Spleen (tissue), 11 donors: ENCODE measurements around the gene CAMLG. TPM values are rescaled to one million over a fixed set of nuclear protein-coding genes. Genes with fewer than 3 reads are reported as not detected.

Source experiments
- DNase-seq: peaks from one replicate; pipeline ENCODE4 v3.0.0-alpha.2; 2020
- H3K27ac ChIP-seq, 8 donors: fragments of 200-600 bp; sonication (generic) in 7 of 8; 1 replicate in 4 of 8; 2 replicates in 4 of 8; pipeline versions ENCODE4 v1.5.0 to v1.8.0; 2016 to 2021; ENCODE audit warnings: inconsistent platforms in 4 of 8, mild to moderate bottlenecking in 4 of 8, moderate library complexity in 1 of 8
- H3K27me3 ChIP-seq, 7 donors: fragments of 200-600 bp; sonication (generic) in 6 of 7; replicated peaks in 1 of 7; 1 replicate in 4 of 7; 2 replicates in 3 of 7; pipeline versions ENCODE4 v1.5.0 to v1.8.0; 2016 to 2021; ENCODE audit warnings: inconsistent platforms in 3 of 7, mild to moderate bottlenecking in 1 of 7
- H3K36me3 ChIP-seq, 6 donors: fragments of 200-600 bp; sonication (generic) in 5 of 6; 1 replicate in 4 of 6; 2 replicates in 2 of 6; pipeline versions ENCODE4 v1.5.0 to v1.8.0; 2016 to 2021; ENCODE audit warnings: inconsistent platforms in 2 of 6
- H3K4me1 ChIP-seq, 6 donors: fragments of 200-600 bp; sonication (generic) in 5 of 6; 1 replicate in 3 of 6; 2 replicates in 3 of 6; pipeline versions ENCODE4 v1.5.0 to v1.8.0; 2016 to 2021; ENCODE audit warnings: inconsistent platforms in 3 of 6
- H3K4me3 ChIP-seq, 8 donors: fragments of 200-600 bp; sonication (generic) in 7 of 8; 1 replicate in 4 of 8; 2 replicates in 4 of 8; pipeline versions ENCODE4 v1.5.0 to v1.8.0; 2016 to 2021; ENCODE audit warnings: inconsistent platforms in 4 of 8, mild to moderate bottlenecking in 4 of 8, moderate library complexity in 2 of 8
- H3K9me3 ChIP-seq, 8 donors: fragments of 200-600 bp; sonication (generic) in 7 of 8; 1 replicate in 4 of 8; 2 replicates in 4 of 8; pipeline versions ENCODE4 v1.5.0 to v1.8.0; 2016 to 2021; ENCODE audit warnings: inconsistent platforms in 4 of 8
- POLR2A ChIP-seq, 3 donors: fragments of 450-650 bp; IDR thresholded peaks; one replicate each; pipeline ENCODE4 v1.5.1; 2017; ENCODE audit warnings: antibody characterized with exemption in 3 of 3, mild to moderate bottlenecking in 1 of 3
- POLR2AphosphoS5 ChIP-seq, 3 donors: sonication (generic); formaldehyde crosslinking; IDR thresholded peaks; one replicate each; pipeline ENCODE4 v1.5.1; 2017; ENCODE audit warnings: antibody characterized with exemption in 3 of 3
- WGBS, 5 donors: extraction: QIAGEN DNeasy Blood & Tissue Kit in 3 of 5; methylation state at CpG; one replicate each; pipeline versions ENCODE4 v1.1.5 to v1.1.7; 2013 to 2018; 5-methylcytosine and 5-hydroxymethylcytosine counted together
- intact Hi-C: fragments of 100-400 bp; cut with DNase I; formaldehyde crosslinking; loops from one replicate; pipeline ENCODE4 v1.15.0; 2023; ENCODE audit warnings: low total_unique reads
- polyA plus RNA-seq, 3 donors: library from polyadenylated mRNA; stranded (reverse); fragments of 200-250 nt; gene quantifications; one replicate each; pipeline ENCODE4 v1.2.1, GENCODE V29; 2013
- total RNA-seq, 7 donors: library from RNA; depleted of rRNA in 3 of 7; stranded (reverse); fragments of >200 nt in 3 of 7; fragmentation: NEBNext Ultra II Directional in 4 of 7; extraction: Animal tissue kit (Norgen Biotek cat#: 25700) in 4 of 7; gene quantifications; one replicate each; pipeline versions ENCODE4 v1.1.0 to v1.2.1, GENCODE V29; 2016 to 2021
- TF ChIP-seq, protein P1 (sequence below), 11 experiments: fragments of 200-600 bp in 7 of 11; fragments of 450-650 bp in 4 of 11; sonication (generic) in 4 of 11; IDR thresholded peaks in 8 of 11; conservative IDR thresholded peaks in 3 of 11; 1 replicate in 7 of 11; 2 replicates in 4 of 11; pipeline versions ENCODE4 v1.4.0 to v1.8.0; 2016 to 2021; ENCODE audit warnings: antibody characterized with exemption in 11 of 11, inconsistent platforms in 4 of 11, mild to moderate bottlenecking in 1 of 11
- donor health status: healthy with polysubstance abuse.
- donor health status: DM: no; HTN: no; CAD: no; lungs with moderate emphysema.
- donor health status: DM: no; HTN: no; CAD: no.
- donor health status: Bipolar disorder and iron deficiency.
- donor health status: healthy.
- donor health status: DM: no; HTN: no; CAD: no.
- donor health status: DM: yes; HTN: yes; CAD: no.

CAMLG gene
- total and polyA plus RNA-seq, 10 donors, result 16.3 to 55.7 (median 24.2) TPM

DNA sequence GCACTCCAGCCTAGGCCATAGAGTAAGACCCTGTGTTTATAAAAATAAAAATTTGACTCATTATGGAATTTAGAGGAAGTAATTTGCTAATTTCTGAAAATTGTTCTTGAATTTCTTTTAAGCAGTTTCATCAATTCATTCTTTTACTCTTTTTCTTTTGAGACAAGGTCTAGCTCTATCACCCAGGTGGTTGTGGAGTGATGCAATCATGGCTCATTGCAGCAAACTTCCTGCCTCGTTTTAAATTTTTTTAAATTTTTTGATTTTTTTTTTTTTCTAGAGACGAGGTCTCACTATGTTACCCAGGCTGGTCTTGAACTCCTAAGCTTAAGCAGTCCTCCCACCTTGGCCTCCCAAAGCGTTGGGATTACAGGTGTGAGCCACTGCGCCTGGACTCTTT is 3.1 kb upstream of the CAMLG start:
- TF ChIP-seq, protein P1, sequence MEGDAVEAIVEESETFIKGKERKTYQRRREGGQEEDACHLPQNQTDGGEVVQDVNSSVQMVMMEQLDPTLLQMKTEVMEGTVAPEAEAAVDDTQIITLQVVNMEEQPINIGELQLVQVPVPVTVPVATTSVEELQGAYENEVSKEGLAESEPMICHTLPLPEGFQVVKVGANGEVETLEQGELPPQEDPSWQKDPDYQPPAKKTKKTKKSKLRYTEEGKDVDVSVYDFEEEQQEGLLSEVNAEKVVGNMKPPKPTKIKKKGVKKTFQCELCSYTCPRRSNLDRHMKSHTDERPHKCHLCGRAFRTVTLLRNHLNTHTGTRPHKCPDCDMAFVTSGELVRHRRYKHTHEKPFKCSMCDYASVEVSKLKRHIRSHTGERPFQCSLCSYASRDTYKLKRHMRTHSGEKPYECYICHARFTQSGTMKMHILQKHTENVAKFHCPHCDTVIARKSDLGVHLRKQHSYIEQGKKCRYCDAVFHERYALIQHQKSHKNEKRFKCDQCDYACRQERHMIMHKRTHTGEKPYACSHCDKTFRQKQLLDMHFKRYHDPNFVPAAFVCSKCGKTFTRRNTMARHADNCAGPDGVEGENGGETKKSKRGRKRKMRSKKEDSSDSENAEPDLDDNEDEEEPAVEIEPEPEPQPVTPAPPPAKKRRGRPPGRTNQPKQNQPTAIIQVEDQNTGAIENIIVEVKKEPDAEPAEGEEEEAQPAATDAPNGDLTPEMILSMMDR (IDR thresholded peaks at IDR 0.05 in 8 of 11, conservative IDR thresholded peaks at IDR 0.05 in 3 of 11), result no peak
- TF ChIP-seq POLR2A (IDR thresholded peaks at IDR 0.05) (no peak), POLR2AphosphoS5 (IDR thresholded peaks at IDR 0.05) (no peak)
- H3K4me1 ChIP-seq, result peaks cover 8 to 46% (median 36%) of the 10 kb centered on the region in 6 donors
- no peaks in the 10 kb centered on the region for H3K27me3 ChIP-seq
- no peaks in the 10 kb centered on the region for H3K36me3 ChIP-seq
- H3K9me3 ChIP-seq, result no peaks in the 10 kb centered on the region
- peak overlapping the region in 2 of 8 donors; percentile 54 to 92 for H3K27ac ChIP-seq
- no peak for DNase-seq
- intact Hi-C loops, result loop anchor here (10.0 kb wide), 1 partner anchor 560 kb away; the partner anchor contains the start of gene SKP1
- WGBS, 5 donors, result 54 to 68% (median 57%) methylated on average over 4 of the region's 4 CpGs
- no peak overlapping the region for H3K4me3 ChIP-seq

DNA sequence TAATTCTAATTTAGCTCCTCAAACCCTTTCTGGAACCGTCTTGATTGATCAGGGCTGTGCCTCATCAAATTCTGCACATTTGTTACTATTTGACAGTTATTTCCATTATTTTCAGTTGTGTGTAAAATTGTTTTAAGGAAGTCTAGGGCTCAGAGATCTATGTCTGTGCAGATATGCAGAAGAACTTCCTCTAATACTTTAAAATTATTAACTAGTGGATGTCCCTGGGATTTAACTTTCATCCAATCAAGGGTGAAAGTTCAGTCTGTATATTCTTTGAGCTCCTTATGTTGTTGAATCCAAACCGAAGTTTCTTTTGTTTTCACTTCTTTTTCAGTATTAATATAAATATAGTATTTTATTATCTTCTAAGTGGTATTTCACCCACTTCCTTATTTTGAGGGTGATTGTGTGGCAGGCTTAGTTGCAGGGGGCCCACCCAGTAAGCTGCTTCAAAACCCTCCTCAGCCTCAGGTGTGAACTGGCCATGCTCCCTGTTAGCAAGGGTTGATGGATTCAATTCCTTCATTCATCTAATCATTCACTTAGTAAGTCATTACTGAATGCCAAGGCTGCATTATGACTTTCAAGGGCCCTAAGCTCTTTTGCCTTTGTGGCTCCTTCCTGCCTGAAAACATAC is 2.1 kb upstream of the CAMLG start:
- intact Hi-C loops, result loop anchor here (10.0 kb wide), 1 partner anchor 561 kb away; the partner anchor contains the start of gene SKP1
- H3K4me1 ChIP-seq, result peaks cover 8 to 56% (median 45%) of the 10 kb centered on the region in 6 donors
- peak overlapping the region in 6 of 8 donors; percentile 20 to 94 (median 57) for H3K27ac ChIP-seq
- H3K27me3 ChIP-seq, result no peaks in the 10 kb centered on the region
- no peak for DNase-seq
- no peaks in the 10 kb centered on the region for H3K9me3 ChIP-seq
- no peak overlapping the region for H3K4me3 ChIP-seq
- H3K36me3 ChIP-seq, result peaks cover 0 to 9% (median under 1%) of the 10 kb centered on the region in 6 donors
- TF ChIP-seq POLR2A (IDR thresholded peaks at IDR 0.05) (no peak), POLR2AphosphoS5 (IDR thresholded peaks at IDR 0.05) (no peak)
- TF ChIP-seq, protein P1 (IDR thresholded peaks at IDR 0.05 in 8 of 11, conservative IDR thresholded peaks at IDR 0.05 in 3 of 11), result no peak
- WGBS, 5 donors, result 30 to 49% (median 39%) methylated on average over 2 of the region's 2 CpGs

DNA sequence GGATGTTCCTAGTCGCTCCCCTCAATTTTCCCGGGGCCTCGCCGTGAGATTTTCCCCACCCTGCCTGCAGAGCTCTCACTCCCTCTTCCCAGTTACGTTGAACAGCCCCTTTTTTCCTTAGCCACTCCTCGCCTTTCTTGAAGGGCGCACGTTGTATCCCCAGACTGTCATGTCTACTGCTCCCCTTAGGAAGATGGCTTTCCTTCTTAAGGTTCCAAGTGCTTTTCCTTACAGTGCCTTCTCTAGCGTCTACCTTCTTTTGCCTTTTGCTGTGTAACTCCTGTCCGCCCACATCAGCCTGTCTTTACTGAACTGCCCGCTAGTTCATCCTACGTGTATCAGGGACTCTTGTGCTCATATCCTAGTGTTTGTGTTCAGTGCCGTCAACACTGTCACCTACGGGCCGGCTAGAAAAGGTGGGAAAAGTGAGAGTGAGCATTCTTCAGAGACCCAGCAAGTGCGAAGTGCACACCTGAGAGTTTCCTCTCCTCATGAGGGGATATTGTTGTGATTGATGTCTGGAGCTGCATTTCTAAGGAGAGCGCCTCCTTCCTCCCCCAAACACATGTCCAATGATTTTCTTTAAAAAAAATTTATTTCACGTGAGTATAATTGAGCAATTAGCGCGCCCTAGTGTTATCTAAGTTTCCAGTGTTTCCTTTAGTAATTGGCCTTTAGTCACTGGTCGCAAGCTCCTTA is 764 bp downstream of the CAMLG start:
- peak; percentile 77 for DNase-seq
- H3K4me1 ChIP-seq, result peaks cover 8 to 69% (median 50%) of the 10 kb centered on the region in 6 donors
- TF ChIP-seq, protein P1 (IDR thresholded peaks at IDR 0.05 in 8 of 11, conservative IDR thresholded peaks at IDR 0.05 in 3 of 11), result peak in 4 of 11 experiments; percentile 5 to 18 (median 12)
- TF ChIP-seq POLR2AphosphoS5 (IDR thresholded peaks at IDR 0.05) (no peak), POLR2A (IDR thresholded peaks at IDR 0.05) (no peak)
- peak overlapping the region; percentile 82 to 95 (median 92) for H3K27ac ChIP-seq
- H3K27me3 ChIP-seq, result no peaks in the 10 kb centered on the region
- H3K4me3 ChIP-seq, result peak overlapping the region; percentile 62 to 83 (median 74)
- H3K9me3 ChIP-seq, result no peaks in the 10 kb centered on the region
- intact Hi-C loops, result loop anchor here (10.0 kb wide), 1 partner anchor 564 kb away; the partner anchor contains the start of gene SKP1
- H3K36me3 ChIP-seq, result peaks cover 0 to 37% (median 4%) of the 10 kb centered on the region in 6 donors
- WGBS, 5 donors, result 1 to 3% (median 1%) methylated on average over 21 of the region's 21 CpGs

DNA sequence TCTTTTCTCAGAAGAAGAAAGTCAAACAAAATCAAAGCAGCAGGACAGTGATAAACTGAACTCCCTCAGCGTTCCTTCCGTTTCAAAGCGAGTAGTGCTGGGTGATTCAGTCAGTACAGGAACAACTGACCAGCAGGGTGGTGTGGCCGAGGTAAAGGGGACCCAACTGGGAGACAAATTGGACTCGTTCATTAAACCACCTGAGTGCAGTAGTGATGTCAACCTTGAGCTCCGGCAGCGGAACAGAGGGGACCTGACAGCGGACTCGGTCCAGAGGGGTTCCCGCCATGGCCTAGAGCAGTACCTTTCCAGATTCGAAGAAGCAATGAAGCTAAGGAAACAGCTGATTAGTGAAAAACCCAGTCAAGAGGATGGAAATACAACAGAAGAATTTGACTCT is 2.7 kb downstream of the CAMLG start:
- intact Hi-C loops, result no loop called here
- Histone ChIP-seq H3K4me3 (no peak overlapping the region), H3K27me3 (no peaks in the 10 kb centered on the region), H3K9me3 (no peaks in the 10 kb centered on the region), H3K36me3 (peaks cover 0 to 53% (median 5%) of the 10 kb centered on the region in 6 donors), H3K4me1 (peaks cover 8 to 58% (median 41%) of the 10 kb centered on the region in 6 donors), H3K27ac (no peak overlapping the region)
- TF ChIP-seq, protein P1 (IDR thresholded peaks at IDR 0.05 in 8 of 11, conservative IDR thresholded peaks at IDR 0.05 in 3 of 11), result no peak
- TF ChIP-seq POLR2AphosphoS5 (IDR thresholded peaks at IDR 0.05), result no peak
- TF ChIP-seq POLR2A (IDR thresholded peaks at IDR 0.05), result no peak
- 91 to 94% (median 93%) methylated on average over 11 of the region's 11 CpGs for WGBS, 5 donors
- no peak for DNase-seq
